SK-N-MC (cell line): ENCODE results near the gene H19.

ENCODE experiments used
- EZH2 ChIP-seq: fragments of 200-600 bp; sonication (generic); IDR thresholded peaks from one replicate; pipeline ENCODE4 v1.6.1; 2017; ENCODE audit warnings: antibody characterized with exemption
- FOXP2 ChIP-seq: optimal IDR thresholded peaks from 2 replicates; pipeline ENCODE3; 2011; ENCODE audit warnings: mild to moderate bottlenecking, moderate library complexity; ENCODE audit not compliant: insufficient read depth; ENCODE audit errors: extremely low read length, control extremely low read depth
- POLR2AphosphoS5 ChIP-seq: IDR thresholded peaks from 2 replicates; pipeline ENCODE4 v1.6.1; 2012; ENCODE audit warnings: mild to moderate bottlenecking, low read depth, low read length, borderline replicate concordance

DNA sequence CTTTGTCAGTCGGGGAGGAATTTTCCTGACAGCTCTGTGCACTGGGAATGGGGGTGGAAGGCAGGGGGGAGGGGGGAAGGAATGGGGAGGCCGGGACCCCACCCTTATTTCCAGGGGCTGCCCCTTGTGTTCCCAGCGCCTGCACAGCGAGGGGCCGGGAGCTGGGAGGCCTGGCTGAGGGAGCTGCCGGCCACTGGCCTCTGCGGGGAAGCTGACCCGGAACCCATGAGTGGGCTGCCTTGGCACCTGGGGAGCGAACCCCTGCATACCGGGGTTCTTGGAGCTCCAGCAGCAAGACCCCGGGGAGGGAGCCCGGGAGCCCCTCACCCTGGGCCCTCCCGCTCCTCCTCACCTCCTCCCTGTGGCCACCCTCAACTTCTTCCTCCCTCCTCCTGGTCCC, 3.5 kb downstream of the H19 start:
- no peak for TF ChIP-seq POLR2AphosphoS5
- TF ChIP-seq FOXP2, result no peak
- no peak for TF ChIP-seq EZH2
